ENCODE data around the gene DUSP19. TPM values are rescaled to one million over a fixed set of nuclear protein-coding genes. Genes with fewer than 3 reads are reported as not detected.

Gene DUSP19
- 1 to 10 TPM; 3.5 to 3.6 TPM for total RNA-seq
- polyA plus RNA-seq: 0.76 TPM

- POLR2A ChIA-PET: no interaction called here
- DNase-seq: peak; percentile 58 to 85 (median 76)
- H3K9me3 Mint-ChIP-seq: no peaks in the 10 kb centered on the region
Measured at GRCh38 chr2:183078464-183079138, at the start of gene DUSP19. Gene DUSP19 (plus strand): TSS chr2:183078747. CDS start chr2:183078934, 187 bp downstream.

GRCh38 chr2:183029219-183029618 is 49.3 kb upstream of the DUSP19 start:
- ChIA-PET POLR2A (no interaction called here), CTCF (interaction anchor here (0.6 kb wide), 1 partner anchor 39 kb away, joined by 3 read pairs; no protein-coding TSS in a partner anchor)
- Mint-ChIP-seq H3K27ac (no peak overlapping the region), H3K9me3 (no peaks in the 10 kb centered on the region), H3K4me3 (no peak overlapping the region), H3K27me3 (peaks cover 20 to 75% of the 10 kb centered on the region in 2 donors), H3K36me3 (peaks cover 0 to 1% (median 0%) of the 10 kb centered on the region in 3 donors), H3K4me1 (peaks cover 0 to 9% (median 0%) of the 10 kb centered on the region in 3 donors)
- Histone ChIP-seq H3K4me3 (ENCODE audit: low read length) (no peak overlapping the region), H3K4me1 (ENCODE audit: insufficient read depth, low read length) (no peaks in the 10 kb centered on the region), H3K36me3 (ENCODE audit: insufficient read depth, low read length) (no peaks in the 10 kb centered on the region), H3K27me3 (ENCODE audit: insufficient read depth, low read length, poor library complexity, severe bottlenecking) (peaks cover 10% of the 10 kb centered on the region), H3K9me3 (ENCODE audit: low read length) (no peaks in the 10 kb centered on the region), H3K27ac (ENCODE audit: low read depth, low read length) (no peak overlapping the region)
- DNase-seq: no peak

More at GRCh38 chr2:183078464-183079138, at the start of gene DUSP19:
- CTCF ChIA-PET: interaction anchor here (0.6 to 1.3 kb wide), 3 partner anchors 8 to 86 kb away, joined by 3 to 6 read pairs (median 4); no protein-coding TSS in a partner anchor
- Histone ChIP-seq H3K27me3 (ENCODE audit: insufficient read depth, low read length, poor library complexity, severe bottlenecking) (no peaks in the 10 kb centered on the region), H3K4me3 (ENCODE audit: low read length) (peak within 1 kb of the TSS; percentile 90), H3K36me3 (ENCODE audit: insufficient read depth, low read length) (no peaks in the 10 kb centered on the region), H3K4me1 (ENCODE audit: insufficient read depth, low read length) (no peaks in the 10 kb centered on the region), H3K27ac (ENCODE audit: low read depth, low read length) (peak within 1 kb of the TSS; percentile 63), H3K9me3 (ENCODE audit: low read length) (no peaks in the 10 kb centered on the region)
- Mint-ChIP-seq H3K36me3 (peaks cover 0 to 10% (median 0%) of the 10 kb centered on the region in 3 donors), H3K27me3 (peaks cover 0 to 3% of the 10 kb centered on the region in 2 donors), H3K27ac (peak within 1 kb of the TSS; percentile 7 to 97 (median 82)), H3K4me3 (peak within 1 kb of the TSS; percentile 91 to 97 (median 94)), H3K4me1 (peaks cover 9 to 15% (median 12%) of the 10 kb centered on the region in 3 donors)

GRCh38 chr2:183031911-183032794 is 46.4 kb upstream of the DUSP19 start:
- no peaks in the 10 kb centered on the region for H3K36me3 Mint-ChIP-seq
- H3K4me3 ChIP-seq (ENCODE audit: low read length): no peak overlapping the region
- H3K4me1 ChIP-seq (ENCODE audit: insufficient read depth, low read length): peaks cover 18% of the 10 kb centered on the region
- H3K4me1 Mint-ChIP-seq: peaks cover 18 to 33% (median 19%) of the 10 kb centered on the region in 3 donors
- H3K36me3 ChIP-seq (ENCODE audit: insufficient read depth, low read length): no peaks in the 10 kb centered on the region
- H3K27ac Mint-ChIP-seq: no peak overlapping the region
- H3K27ac ChIP-seq (ENCODE audit: low read depth, low read length): no peak overlapping the region
- H3K9me3 Mint-ChIP-seq: no peaks in the 10 kb centered on the region
- CTCF ChIA-PET: no interaction called here
- no peak overlapping the region for H3K4me3 Mint-ChIP-seq
- H3K27me3 ChIP-seq (ENCODE audit: insufficient read depth, low read length, poor library complexity, severe bottlenecking): peaks cover 10% of the 10 kb centered on the region
- POLR2A ChIA-PET: no interaction called here
- peaks cover 21 to 66% of the 10 kb centered on the region in 2 donors for H3K27me3 Mint-ChIP-seq
- DNase-seq: no peak
- no peaks in the 10 kb centered on the region for H3K9me3 ChIP-seq (ENCODE audit: low read length)

- ChIA-PET CTCF (no interaction called here), POLR2A (no interaction called here)
- no peak overlapping the region for H3K4me3 ChIP-seq (ENCODE audit: low read length)
- H3K27me3 ChIP-seq (ENCODE audit: insufficient read depth, low read length, poor library complexity, severe bottlenecking): peaks cover 10% of the 10 kb centered on the region
- no peak overlapping the region for H3K4me3 Mint-ChIP-seq
- no peaks in the 10 kb centered on the region for H3K36me3 Mint-ChIP-seq
- DNase-seq: no peak
- H3K27me3 Mint-ChIP-seq: peaks cover 18 to 58% of the 10 kb centered on the region in 2 donors
- no peak overlapping the region for H3K27ac ChIP-seq (ENCODE audit: low read depth, low read length)
- H3K36me3 ChIP-seq (ENCODE audit: insufficient read depth, low read length): no peaks in the 10 kb centered on the region
- no peaks in the 10 kb centered on the region for H3K9me3 ChIP-seq (ENCODE audit: low read length)
- H3K4me1 Mint-ChIP-seq: peaks cover 24 to 40% (median 26%) of the 10 kb centered on the region in 3 donors
- H3K9me3 Mint-ChIP-seq: no peaks in the 10 kb centered on the region
- no peak overlapping the region for H3K27ac Mint-ChIP-seq
- H3K4me1 ChIP-seq (ENCODE audit: insufficient read depth, low read length): peaks cover 27% of the 10 kb centered on the region
Measured at GRCh38 chr2:183033951-183034350, 44.6 kb upstream of the DUSP19 start.

- peaks cover 10% of the 10 kb centered on the region for H3K27me3 ChIP-seq (ENCODE audit: insufficient read depth, low read length, poor library complexity, severe bottlenecking)
Measured at GRCh38 chr2:183034806-183035205, 43.7 kb upstream of the DUSP19 start.

GRCh38 chr2:183035298-183035953 is 43.1 kb upstream of the DUSP19 start:
- ChIA-PET CTCF (no interaction called here), POLR2A (interaction anchor here (0.7 kb wide), 1 partner anchor 32 kb away, joined by 5 read pairs; no protein-coding TSS in a partner anchor)
- Mint-ChIP-seq H3K27me3 (peaks cover 12 to 54% of the 10 kb centered on the region in 2 donors), H3K36me3 (no peaks in the 10 kb centered on the region), H3K4me3 (peak overlapping the region in 1 of 7 donors; percentile 3), H3K9me3 (no peaks in the 10 kb centered on the region), H3K27ac (peak overlapping the region in 1 of 8 donors; percentile 52), H3K4me1 (peaks cover 32 to 48% (median 35%) of the 10 kb centered on the region in 3 donors)
- no peak for DNase-seq
- Histone ChIP-seq H3K4me1 (ENCODE audit: insufficient read depth, low read length) (peaks cover 30% of the 10 kb centered on the region), H3K36me3 (ENCODE audit: insufficient read depth, low read length) (no peaks in the 10 kb centered on the region), H3K27me3 (ENCODE audit: insufficient read depth, low read length, poor library complexity, severe bottlenecking) (peaks cover 15% of the 10 kb centered on the region), H3K9me3 (ENCODE audit: low read length) (no peaks in the 10 kb centered on the region), H3K4me3 (ENCODE audit: low read length) (no peak overlapping the region), H3K27ac (ENCODE audit: low read depth, low read length) (peak overlapping the region; percentile 60)

More at GRCh38 chr2:183034806-183035205, 43.7 kb upstream of the DUSP19 start:
- Mint-ChIP-seq H3K9me3 (no peaks in the 10 kb centered on the region), H3K4me3 (no peak overlapping the region), H3K36me3 (no peaks in the 10 kb centered on the region), H3K4me1 (peaks cover 32 to 48% (median 35%) of the 10 kb centered on the region in 3 donors), H3K27me3 (peaks cover 14 to 55% of the 10 kb centered on the region in 2 donors), H3K27ac (no peak overlapping the region)
- CTCF ChIA-PET: no interaction called here
- Histone ChIP-seq H3K4me3 (ENCODE audit: low read length) (no peak overlapping the region), H3K4me1 (ENCODE audit: insufficient read depth, low read length) (peaks cover 30% of the 10 kb centered on the region), H3K9me3 (ENCODE audit: low read length) (no peaks in the 10 kb centered on the region), H3K36me3 (ENCODE audit: insufficient read depth, low read length) (no peaks in the 10 kb centered on the region), H3K27ac (ENCODE audit: low read depth, low read length) (no peak overlapping the region)
- DNase-seq: no peak
- POLR2A ChIA-PET: interaction anchor here (0.7 kb wide), 1 partner anchor 31 kb away, joined by 5 read pairs; no protein-coding TSS in a partner anchor

GRCh38 chr2:183035954-183036669 is 42.4 kb upstream of the DUSP19 start:
- Histone ChIP-seq H3K27me3 (ENCODE audit: insufficient read depth, low read length, poor library complexity, severe bottlenecking) (peaks cover 19% of the 10 kb centered on the region), H3K4me3 (ENCODE audit: low read length) (peak overlapping the region; percentile 6), H3K9me3 (ENCODE audit: low read length) (no peaks in the 10 kb centered on the region), H3K4me1 (ENCODE audit: insufficient read depth, low read length) (peaks cover 30% of the 10 kb centered on the region), H3K27ac (ENCODE audit: low read depth, low read length) (peak overlapping the region; percentile 60), H3K36me3 (ENCODE audit: insufficient read depth, low read length) (no peaks in the 10 kb centered on the region)
- Mint-ChIP-seq H3K36me3 (no peaks in the 10 kb centered on the region), H3K27ac (peak overlapping the region in 3 of 8 donors; percentile 1 to 23 (median 20)), H3K27me3 (peaks cover 12 to 53% of the 10 kb centered on the region in 2 donors), H3K4me3 (peak overlapping the region in 6 of 7 donors; percentile 0 to 81 (median 62)), H3K9me3 (no peaks in the 10 kb centered on the region), H3K4me1 (peaks cover 32 to 48% (median 35%) of the 10 kb centered on the region in 3 donors)
- peak in 2 of 5 donors; percentile 49 to 66 for DNase-seq
- ChIA-PET POLR2A (no interaction called here), CTCF (no interaction called here)
